HG03066 (cell line): ENCODE data around the gene XYLT2.
A peak's percentile ranks its signal among the peaks of the same experiment; 100 is the strongest.
"Not testable (repeated sequence)": the region's sequence is repeated elsewhere in the genome, so short reads cannot be mapped to it uniquely, and the experiment has no call there.

Experiments
- ATAC-seq: cut with Tn5 transposase; IDR thresholded peaks from one replicate; pipeline ENCODE4 v1.9.1; 2021; ENCODE audit warnings: low read depth; ENCODE audit not compliant: unreplicated experiment

XYLT2 gene

GRCh38 chr17:50345432-50346312 lies at the start of gene XYLT2:
TSS of gene XYLT2 (plus strand) at chr17:50346126. CDS start at chr17:50346141, 15 bp downstream.
- peak; percentile 64 for ATAC-seq

DNA sequence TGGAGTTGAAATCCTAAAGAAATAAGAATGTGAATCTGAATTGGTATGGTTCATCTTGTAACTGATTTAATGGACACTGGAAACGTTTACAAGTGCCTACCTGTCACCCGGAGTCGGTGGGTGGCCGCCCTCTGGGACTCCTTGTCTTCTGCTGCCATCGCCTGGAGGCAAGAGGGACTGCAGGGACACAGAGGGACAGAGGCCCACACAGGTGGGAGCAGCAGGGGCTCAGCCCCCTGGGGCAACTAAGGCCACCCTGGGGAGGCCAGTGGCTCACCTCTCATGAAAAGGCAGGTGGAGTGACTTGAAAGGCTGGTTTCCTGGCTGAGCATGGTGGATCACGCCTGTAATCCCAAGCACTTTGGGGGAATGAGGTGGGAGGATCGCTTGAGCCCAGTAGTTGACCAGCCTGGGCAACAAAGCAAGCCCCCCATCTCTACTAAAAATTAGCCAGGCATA lies 48.5 kb upstream of the XYLT2 start:
- no peak for ATAC-seq

DNA sequence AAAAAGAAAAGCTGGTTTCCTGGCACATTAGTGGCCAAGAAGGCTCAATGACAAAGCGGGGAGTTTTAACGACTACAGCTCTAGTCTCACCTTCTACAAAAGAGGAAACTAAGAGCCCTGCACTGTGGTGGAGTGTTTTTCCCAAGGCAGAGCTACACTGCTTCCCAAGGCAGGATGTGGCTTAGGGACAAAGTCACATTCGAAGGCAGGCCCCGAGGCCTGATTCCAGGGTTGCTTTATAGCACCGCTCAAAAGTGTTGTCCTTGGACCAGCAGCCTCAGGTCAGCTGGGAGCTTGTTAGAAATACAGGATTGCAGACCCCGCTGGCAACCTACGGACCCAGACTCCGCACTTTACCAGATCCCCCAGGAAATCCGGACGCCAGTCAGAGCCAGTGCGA lies 47.9 kb upstream of the XYLT2 start:
- no peak for ATAC-seq

GRCh38 chr17:50299776-50300175 lies 46.1 kb upstream of the XYLT2 start:
- ATAC-seq, result no peak

- ATAC-seq, result not testable (repeated sequence)
Observed at GRCh38 chr17:50300824-50301223, 45.1 kb upstream of the XYLT2 start.

DNA sequence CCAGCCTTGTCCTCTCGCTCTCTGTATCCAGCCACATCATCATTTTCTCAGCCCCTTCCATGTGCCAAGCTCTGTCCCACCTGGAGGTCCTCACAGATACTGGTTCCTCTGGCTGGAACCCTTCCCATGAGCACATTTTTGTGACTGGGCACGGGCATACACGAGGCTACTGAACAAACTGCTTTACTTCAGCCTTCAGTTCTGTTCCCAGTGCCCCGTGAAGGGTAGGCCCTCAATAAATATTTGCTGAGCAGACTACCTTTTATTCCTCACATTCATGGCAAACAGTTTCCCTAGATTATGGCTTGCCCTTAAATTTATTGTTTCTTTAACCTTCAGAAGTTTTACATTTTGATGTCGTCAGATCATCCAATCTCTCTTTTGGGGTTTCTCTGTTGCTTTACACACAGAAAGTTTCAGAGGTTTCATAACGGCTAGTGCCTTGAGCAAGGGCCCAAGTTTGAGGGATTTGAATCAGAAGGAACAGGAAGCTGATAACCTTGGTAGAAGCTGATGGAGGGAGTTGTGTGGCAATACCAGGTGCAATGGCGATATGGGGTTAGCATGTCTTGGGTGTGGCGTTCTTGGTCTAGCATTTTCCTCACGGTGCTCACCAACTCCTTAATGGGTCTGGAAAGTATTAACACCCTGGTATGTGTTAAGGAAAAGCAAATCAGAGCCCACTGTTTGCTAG lies 43.9 kb upstream of the XYLT2 start:
- ATAC-seq, result no peak

DNA sequence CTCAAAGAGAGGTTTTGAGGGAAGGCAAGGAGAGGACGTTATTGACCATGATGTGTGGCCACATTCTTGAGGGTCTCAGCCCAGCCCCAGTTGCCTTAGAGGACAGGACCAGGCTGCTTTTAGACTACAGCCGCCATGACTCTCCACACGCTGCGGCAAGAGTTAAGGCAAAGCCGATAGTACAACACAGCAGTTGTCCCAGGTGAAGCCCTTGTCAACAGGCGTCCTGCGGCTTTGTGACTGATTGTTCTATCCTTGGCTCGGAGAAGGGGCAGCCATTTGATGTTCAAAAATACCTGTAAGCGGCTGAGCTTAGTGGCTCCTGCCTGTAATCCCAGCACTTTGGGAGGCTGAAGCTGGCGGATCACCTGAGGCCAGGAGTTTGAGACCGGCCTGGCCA lies 42.9 kb upstream of the XYLT2 start:
- no peak for ATAC-seq

DNA sequence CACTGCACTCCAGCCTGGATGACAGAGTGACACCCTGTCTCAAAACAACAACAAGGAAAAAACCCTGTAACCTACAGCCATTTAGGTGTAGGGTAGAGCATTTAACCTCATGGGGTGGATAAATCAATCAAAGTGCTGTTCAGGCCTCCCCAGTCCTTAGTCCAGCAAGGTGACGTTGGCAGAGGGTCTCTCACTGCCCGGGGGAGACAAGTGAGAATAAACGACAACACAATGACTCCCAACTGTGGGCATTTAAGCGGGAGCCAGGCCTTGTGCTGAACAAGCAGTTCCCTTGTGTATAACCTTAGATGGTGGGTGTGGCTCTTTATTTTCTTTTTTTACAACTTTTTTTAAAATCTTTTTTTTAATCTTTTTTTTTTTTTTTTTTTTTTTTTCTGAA lies 42.3 kb upstream of the XYLT2 start:
- no peak for ATAC-seq

GRCh38 chr17:50304781-50305404 lies 41.0 kb upstream of the XYLT2 start:
- ATAC-seq, result no peak

- no peak for ATAC-seq
Observed at GRCh38 chr17:50307654-50308053, 38.3 kb upstream of the XYLT2 start.

DNA sequence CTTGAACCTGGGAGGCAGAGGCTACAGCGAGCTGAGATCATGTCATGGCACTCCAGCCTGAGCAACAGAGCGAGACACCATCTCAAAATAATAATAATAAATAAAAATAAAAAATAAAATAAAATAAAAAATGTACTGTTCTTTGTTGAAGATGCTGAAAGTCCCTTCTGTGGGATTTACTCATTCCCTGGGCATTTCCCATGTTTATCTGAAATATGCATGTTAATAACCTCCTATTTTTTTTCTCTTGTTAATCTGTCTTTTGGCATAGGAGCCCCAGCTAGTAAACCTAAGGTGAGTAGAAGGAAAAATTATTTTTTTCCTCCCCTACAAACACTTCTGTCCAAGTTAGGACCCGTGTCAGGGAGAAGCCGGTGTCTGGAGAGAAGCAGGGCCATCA lies 37.3 kb upstream of the XYLT2 start:
- ATAC-seq, result no peak

GRCh38 chr17:50310455-50311111 lies 35.3 kb upstream of the XYLT2 start:
- ATAC-seq, result no peak

- no peak for ATAC-seq
Observed at GRCh38 chr17:50311112-50311460, 34.8 kb upstream of the XYLT2 start.

DNA sequence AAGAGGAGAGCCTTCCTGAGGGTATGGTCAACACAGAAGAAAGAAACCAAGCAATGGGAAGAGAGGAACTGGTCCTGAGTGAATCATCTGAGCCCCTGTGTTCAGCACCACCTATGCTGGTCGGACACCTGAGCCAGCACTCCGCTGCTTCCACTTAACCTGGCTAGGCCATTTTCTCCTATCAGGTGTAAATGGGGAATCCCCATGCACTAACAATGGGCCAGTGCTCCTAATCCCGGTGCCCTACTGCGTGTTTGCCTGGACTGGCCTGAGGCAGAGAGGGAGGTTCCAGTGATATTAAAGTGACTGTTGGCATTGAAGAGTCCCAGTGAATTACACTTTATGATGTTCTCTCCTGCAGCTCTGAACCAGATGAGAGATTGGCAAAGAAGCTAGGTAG lies 34.4 kb upstream of the XYLT2 start:
- ATAC-seq, result no peak

GRCh38 chr17:50312308-50312707 lies 33.6 kb upstream of the XYLT2 start:
- no peak for ATAC-seq

DNA sequence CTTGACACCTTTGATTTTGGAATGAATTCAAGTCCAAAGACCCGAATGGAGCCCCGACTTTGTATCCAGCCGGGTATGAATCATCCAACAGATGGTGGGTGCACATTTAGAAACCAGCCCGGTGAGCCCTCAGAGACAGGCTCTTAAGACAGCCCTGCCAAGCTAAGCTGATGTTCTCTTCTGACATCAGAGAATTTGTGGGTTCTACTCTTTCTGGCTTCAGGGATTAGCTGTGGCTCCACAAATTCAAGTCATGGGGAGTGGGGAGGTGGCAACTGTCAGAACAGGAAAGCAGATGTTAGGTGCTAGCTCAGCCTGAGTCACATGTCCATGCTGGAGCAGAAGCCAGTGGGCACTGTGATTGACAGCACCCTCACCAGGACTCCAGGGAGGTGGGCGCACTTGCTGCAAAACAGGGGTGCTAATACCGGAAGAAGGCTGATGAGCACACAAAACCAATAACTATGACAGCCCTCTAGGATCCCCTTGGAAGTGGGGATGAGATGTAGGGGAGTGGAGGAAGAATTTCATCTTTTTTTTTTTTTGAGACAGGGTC lies 31.4 kb upstream of the XYLT2 start:
- no peak for ATAC-seq

DNA sequence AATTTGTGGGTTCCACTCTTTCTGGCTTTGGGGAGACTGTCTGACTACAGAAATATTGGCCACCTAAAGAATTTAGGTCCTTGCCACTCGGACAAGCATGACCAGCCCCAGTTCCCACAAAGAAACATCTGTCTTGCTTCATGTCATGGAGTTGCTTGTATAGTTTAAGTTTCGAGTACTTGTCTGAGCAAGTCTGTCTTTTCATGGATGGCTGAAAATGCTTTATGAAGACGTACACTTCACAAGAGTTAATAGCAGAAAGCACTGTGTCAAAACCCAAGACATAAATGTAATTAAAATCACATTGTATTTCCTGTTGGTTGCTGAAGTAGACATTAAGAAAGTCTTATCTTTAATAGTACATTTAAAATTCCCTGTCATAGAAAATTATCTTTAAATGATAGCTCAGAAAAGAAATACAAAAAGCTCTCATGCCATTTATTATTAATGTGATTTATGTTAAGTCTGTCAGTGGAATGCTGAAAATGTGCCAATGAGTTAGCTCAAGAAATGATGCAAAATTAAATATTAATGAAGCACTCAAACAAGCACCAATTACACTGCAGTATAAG lies 29.8 kb upstream of the XYLT2 start:
- no peak for ATAC-seq

DNA sequence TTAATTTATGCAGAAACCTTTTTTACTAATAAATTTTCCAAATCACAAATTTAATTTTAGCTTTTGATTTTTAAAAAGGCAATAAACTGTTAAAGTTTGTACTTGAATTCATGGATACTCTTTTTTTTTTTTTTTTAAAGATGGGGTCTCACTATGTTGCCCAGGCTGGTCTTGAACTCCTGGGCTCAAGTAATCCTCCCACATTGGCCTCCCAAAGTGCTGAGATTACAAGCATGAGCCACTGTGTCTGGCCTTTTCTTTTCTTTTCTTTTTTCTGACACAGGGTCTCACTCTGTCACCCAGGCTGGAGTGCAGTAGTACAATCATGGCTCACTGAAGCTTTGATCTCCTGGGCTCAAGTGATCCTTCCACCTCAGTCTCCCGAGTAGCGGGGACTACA lies 29.3 kb upstream of the XYLT2 start:
- ATAC-seq, result not testable (repeated sequence)

DNA sequence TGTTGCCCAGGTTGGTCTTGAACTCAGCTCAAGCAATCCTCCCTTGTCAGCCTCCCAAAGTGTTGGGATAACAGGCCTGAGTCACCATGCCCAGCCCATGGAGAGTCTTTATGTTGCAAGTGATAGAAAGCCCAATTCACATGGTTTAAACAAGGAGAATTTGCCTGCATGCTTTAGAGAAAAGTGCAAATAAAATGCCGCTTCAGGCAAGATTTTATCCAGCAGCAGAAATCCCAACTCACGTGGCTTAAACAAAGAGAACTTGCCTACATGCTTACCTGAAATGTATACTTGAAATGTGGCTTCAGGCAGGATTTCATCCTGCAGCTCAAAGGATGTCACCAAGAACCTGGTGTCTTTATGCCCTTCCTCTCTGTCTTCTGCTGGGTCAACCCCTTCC lies 28.8 kb upstream of the XYLT2 start:
- ATAC-seq, result no peak
